HK-2 (cell line): ENCODE results near the gene HARBI1.
A peak's percentile ranks its signal among the peaks of the same experiment; 100 is the strongest.

Experiments
- DNase-seq: peaks from one replicate; pipeline ENCODE4 v3.0.0-alpha.2; 2018; ENCODE audit not compliant: unreplicated experiment

Gene HARBI1, protein sequence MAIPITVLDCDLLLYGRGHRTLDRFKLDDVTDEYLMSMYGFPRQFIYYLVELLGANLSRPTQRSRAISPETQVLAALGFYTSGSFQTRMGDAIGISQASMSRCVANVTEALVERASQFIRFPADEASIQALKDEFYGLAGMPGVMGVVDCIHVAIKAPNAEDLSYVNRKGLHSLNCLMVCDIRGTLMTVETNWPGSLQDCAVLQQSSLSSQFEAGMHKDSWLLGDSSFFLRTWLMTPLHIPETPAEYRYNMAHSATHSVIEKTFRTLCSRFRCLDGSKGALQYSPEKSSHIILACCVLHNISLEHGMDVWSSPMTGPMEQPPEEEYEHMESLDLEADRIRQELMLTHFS

DNA sequence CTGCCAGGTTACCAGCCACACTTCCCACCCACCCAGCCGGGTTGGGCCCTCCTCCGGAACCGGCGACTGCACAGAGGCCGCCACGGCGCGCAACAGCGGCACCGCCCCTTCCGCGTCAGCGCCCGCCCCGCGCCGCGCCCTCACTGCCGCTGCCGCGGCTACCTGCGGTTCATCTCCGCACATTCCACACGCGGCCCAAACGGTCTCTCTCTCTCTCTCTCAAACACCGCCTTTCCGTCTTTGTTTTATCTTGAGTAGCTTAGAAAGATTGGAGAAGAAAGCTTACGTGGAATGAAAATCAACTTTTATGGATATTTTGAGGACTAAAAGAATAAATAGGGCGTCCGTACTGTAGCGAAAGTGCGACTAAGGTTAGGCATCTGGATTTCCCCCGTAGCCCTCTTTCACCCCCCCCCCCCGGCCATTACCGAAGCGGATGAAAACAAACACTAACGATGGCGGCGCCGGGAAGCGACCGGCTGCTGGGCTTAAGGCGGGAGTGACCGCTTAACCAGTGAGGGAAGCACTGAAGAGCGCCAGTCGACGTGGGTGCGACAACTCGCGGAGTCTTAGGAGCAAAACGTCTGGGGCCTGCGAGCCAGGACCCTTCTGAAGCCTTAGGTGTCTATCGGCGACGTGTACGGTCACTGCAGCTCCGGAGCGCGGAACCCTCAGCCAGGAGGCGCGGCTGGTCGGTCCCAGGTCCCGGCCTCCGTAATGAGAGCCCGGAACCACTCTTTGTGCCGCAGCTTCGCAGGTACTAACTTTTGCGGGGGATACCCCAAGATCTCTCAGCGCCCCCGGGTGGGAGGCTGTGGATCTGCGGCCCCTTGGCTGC, at the start of gene HARBI1, which contains the start of gene ATG13:
HARBI1 (minus strand) TSS at position 94 of the 838 bp plus-strand sequence. CDS start 990 bp downstream, outside the sequence.
ATG13 (plus strand) TSS at position 420 of the 838 bp plus-strand sequence. CDS start 26,739 bp downstream, outside the sequence.
- DNase-seq, result peak; percentile 84

DNA sequence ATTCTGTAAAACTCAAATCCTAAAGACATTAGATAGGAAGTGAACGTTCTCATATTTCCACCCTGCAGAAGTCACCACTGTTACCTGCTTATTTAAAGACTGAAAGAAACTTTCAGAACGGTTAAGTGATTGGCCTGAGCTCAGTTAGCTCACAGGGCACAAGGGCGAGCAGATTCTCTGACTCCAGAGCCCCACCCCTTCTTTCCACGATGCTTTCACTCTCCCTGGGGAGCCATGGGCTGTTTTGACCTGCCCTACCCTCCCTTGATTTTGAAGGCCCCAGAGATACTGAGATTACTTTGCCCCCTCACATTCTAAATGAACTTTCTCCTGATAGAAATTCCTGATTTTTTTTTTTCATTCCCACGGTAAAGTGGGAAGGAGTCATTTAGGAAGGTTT, 49.5 kb upstream of the HARBI1 start:
- no peak for DNase-seq

DNA sequence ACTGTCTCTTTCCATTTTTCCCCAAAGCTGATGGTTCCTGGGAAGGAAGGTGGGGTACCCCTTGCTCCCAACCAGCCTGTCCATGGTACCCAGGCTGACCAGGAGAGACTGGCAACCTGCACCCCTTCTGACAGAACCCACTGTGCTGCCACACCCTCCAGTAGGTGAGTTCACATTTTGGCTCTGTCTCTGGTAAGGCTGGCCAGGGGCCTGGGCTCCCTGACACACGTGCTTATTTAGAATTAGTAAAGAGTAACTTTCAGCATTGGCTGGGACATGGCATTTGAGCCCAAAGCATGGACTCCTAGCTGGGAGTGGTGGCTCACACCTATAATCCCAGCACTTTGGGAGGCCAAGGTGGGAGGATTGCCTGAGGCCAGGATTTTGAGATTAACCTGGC, 48.3 kb upstream of the HARBI1 start:
- no peak for DNase-seq

DNA sequence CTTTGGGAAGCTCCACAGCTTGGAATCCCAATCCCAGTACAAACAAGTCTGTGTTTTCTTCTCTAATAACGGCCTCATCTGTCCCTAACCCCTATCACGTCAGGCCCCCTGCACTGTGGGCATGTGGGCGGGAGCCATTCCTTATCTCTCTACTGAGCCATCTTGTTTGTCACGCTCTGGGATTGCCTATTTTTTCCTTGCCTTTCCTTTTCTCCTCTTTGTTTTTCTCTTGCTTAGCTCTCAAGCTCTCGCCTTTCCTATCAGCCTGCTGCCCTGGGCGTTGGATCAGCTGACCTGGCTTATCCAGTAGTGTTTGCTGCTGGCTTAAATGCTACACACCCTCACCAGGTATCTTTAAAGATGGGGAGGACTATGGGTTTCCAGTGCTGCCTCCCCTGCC, 47.6 kb upstream of the HARBI1 start:
- no peak for DNase-seq

DNA sequence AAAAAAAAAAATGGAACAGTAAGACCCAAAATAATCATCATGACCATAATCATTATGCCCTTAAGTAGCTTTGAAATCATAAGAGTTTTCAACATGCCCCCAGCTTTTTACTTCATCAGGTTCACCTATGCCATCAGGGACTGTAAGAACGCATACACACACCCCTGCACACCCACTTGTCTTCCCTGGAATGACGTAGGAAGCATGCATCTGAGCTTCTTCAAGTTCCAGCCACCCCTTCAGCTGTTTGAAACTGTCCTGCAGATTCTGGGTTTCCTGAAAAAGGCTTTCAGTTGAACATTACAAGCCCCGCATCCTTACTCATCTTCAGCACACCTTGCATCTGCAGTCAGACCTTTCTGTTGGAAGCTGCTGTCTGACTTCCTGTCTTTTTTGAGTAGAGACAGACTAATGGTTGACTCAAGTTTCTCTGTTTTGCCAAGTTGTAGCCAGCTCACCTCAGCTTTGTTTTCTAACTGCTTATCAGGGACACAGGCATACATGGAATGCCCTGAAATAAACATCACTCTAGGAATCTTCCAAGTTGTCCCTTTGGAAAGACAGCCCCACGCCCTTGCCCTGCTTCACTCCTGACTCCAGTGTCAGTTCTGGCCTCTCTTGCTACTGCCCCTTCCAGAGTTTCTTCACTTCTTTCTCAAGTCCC, 46.4 kb upstream of the HARBI1 start:
- no peak for DNase-seq

DNA sequence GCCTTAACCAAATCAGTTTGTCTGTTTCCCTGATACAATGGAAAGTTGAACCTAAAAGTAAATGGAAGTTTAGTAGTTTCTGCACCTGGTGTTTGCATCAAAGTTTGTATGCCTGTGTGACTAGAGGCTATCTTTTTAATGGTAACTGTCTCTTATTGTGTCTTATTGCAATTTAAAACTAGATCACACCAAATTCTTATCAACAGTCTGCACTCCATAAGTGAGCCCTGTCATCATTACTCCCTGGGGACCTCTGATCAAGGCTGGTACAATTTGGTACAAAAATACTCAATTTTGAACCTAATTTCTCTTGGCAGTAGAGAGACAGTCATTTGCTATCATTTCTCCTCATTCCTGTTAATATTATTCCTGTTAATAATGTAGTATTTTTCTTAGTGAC, 45.3 kb upstream of the HARBI1 start:
- no peak for DNase-seq

DNA sequence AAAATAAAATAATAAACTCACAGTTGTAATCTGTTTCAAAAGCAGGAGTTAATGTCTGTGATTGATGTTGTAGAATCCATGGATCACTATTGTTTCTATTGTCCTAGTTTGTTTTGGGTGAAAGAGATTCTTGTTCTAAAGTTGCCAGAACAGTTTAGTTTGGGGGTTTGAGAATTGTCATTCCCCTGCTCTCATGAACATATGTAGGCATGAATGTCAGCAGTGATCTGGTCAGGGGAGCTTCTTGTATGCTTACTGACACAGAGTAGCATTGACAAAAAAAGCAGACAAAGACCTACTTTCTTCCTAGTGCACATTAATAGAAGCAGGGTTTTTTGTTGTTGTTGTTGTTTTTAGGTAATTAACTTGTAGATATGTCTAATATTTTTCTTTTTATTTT, 44.8 kb upstream of the HARBI1 start:
- no peak for DNase-seq

DNA sequence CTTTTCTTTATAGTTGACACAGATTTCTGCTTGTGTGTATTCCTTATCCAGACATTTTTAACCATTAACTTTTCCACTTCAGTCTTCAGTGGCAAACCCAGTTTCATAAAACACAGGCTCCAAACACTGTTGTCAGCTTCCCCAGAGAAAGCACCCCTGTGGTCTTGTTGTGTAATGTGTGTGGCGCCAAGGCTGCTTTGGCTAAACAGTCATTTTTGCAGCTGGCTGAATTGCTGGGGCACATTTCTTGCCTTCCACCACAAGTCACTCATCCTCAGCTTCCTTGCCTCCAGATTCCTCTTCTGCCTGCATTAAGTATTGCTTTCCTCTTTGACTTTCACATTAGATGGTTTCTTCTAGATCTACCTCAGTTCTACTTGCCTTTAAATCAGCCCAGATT, 42.9 kb upstream of the HARBI1 start:
- DNase-seq, result no peak

DNA sequence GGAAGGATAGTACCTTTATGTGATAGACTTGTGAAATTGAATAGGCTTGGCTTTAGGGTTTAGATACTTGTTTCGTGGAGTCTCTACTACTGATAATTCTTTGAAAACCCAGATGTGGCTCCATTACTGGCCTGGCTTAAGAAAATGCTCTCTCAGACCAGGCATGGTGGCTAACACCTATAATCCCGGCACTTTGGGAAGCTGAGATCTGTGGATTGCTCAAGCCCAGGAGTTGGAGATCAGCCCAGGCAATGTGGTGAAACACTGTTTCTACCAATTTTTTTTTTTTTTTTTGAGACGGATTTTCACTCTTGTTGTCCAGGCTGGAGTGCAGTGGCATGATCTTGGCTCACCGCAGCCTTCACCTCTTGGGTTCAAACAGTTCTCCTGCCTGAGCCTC, 41.2 kb upstream of the HARBI1 start:
- DNase-seq, result no peak

DNA sequence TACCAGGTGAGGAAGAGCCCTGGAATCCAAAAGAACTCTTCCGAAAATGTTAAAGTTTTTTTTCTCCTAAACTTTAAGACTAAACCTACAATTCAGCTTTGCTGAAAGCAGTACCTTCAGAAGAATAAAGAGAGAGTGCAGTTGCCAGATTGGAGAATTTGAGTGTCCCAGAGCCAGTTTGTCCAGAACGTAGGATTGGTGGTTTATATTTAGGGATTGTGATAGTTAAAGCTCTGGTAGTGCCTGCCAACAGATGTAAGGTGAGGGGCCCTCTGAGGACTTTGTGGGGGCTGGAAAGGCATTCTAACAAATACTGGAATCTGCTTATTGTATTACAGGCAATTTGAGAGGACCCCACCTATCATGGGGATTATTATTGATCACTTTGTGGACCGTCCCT, 40.2 kb upstream of the HARBI1 start:
- DNase-seq, result no peak

DNA sequence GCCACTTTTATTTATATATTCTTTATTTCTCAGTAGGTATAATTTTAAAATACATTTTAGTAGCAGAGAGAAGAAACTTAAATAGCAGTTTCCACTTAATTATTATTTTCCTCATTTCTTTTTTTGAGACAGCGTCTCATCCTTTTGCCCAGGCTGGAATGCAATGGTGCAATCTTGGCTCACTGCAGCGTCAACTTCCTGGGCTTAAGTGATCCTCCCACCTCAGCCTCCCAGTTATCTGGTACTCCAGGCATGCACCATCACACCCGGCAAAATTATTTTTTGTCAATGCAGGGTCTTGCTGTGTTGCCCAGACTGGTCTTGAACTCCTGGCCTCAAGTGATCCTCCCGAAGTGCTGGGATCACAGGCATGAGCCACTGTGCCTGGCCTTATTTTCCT, 38.6 kb upstream of the HARBI1 start:
- no peak for DNase-seq

DNA sequence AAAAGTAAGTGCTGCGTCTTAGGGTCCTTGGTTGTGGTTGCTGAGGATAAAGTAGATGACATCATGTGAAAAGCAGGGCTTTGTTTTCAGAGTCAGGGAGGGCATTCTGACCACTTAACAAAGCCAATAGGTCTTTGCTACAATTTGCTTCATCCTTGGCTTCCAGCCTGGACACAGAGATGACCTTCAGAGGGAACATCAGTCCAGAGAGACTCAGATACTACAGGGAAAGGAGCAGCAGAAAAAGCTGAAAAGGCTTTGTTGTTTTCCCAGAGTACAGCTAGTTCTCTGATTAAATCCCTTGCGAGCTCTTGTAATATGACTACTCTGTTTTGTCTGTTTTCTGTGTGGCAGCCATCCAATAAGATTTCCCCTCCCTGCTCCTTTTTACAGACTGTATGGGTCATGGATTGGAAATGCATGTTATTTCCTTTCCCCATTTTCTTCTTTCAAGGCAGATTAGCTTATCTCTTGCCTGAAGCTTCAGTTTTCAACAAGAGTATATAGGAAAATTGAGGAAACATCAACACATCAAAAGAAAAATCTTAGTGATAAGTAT, 32.2 kb upstream of the HARBI1 start:
- DNase-seq, result no peak

DNA sequence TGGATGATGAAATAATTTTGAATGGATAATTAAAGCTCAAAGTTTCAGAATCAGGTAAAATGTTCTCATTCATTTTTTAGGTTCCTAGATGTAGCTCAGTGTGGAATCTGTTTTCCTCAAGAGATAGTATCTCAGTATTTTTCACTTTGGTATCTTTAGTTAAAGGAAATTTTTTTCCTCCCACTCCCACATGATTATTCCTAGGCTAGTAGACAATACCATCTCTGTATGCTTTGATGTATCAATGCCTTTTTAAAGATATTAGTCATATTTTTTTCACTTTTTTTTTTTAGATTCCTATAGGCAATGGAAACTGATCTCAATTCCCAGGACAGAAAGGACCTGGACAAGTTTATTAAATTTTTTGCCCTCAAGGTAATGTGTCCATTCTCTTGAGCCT, 27.0 kb upstream of the HARBI1 start:
- no peak for DNase-seq

DNA sequence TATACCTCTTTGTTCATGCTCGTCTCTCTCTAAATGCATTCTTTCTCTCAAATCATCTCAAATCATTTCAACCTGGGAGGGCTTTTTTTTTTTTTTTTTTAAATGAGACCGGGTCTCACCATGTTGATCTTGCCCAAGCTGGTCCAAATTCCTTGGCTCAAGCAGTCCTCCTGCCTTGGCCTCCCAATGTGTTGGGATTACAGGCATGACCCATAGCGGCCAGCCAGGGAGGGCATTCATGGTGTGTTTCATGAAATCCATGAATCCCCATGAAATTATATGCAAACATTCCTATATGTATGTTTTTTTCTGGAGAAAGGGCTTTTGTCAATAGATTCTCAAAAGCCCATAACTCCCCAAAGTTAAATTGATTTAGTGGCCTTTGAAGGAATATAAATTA, 26.5 kb upstream of the HARBI1 start:
- no peak for DNase-seq

DNA sequence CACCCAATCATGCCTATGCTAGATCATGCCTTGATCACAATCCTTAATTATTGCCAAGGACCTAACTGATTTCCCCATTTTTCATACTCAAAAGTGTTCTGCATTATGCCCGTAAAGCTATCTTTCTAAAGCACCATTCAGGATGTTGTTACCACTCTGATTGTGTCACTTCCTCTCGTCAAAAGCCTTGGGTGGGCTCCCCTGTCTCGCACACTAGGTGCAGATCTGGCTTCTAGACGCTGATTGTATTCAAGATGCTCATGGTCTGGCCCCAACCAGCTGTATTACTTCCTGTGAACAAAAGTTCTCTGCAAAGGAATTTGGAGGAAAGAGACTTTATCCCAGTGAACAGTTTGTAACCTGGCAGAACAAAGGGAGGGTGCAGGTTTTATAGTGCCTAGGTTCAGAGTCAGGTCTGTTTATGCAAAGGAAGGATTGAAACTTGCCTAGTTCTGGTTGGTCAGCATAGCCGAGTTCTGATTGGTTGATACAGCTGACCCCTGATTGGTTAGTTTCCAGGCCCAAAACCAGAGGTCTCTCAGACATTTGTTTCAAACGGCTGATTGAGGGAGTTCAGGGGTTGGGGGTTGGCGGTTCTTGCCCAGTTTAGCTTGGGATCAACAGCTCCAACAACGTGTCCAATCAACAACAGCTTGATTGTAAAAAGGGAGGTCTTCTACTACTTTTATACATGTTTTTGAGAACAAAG, 25.8 kb upstream of the HARBI1 start:
- DNase-seq, result no peak

DNA sequence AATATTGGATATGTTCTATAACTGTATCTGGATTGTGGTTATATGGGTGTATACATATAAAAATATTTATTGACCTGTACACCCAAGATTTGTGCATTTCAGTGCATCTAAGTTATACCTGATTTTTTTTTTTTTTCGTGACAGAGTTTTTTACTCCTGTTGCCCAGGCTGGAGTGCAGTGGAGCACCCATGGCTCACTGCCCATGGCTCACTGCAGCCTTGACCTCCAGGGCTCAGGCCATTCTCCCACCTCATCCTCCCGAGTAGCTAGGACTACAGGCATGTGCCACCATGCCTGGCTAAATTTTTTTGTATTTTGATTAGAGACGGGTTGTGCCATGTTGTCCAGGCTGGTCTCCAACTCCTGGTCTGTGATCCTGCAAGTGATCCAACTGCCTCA, 24.6 kb upstream of the HARBI1 start:
- DNase-seq, result no peak

DNA sequence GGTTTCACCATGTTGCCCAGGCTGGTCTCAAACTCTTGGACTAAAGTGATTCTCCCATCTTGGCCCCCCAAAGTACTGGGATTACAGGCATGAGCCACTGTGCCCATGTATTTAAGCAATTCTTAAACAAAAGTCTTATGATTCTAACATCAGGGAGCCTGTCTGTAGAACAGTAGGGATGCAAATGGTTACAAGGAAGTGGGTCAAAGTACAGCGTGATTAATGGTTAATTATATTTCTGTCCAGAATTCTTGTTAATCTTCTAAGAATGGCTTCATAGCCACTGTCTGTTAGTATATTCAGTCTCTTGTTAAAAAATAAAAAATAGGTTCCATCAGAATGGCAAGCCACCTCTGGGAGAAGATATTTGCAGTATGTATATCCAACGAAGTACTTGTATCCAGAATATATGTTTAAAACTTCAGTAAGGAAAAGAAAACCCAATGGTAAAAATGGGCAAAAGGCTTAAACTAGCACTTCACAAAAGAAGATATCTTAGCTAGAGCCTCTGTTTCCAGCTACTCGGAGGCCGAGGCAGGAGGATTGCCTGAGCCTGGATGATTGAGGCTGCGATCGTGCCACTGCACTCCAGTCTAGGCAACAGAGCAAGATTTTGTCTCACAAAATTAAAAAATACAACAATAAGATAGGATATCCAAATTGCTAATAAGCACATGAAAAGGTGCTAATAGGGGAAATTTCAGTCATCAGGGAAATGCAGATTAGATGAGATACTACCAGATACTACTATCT, 23.2 kb upstream of the HARBI1 start:
- no peak for DNase-seq

DNA sequence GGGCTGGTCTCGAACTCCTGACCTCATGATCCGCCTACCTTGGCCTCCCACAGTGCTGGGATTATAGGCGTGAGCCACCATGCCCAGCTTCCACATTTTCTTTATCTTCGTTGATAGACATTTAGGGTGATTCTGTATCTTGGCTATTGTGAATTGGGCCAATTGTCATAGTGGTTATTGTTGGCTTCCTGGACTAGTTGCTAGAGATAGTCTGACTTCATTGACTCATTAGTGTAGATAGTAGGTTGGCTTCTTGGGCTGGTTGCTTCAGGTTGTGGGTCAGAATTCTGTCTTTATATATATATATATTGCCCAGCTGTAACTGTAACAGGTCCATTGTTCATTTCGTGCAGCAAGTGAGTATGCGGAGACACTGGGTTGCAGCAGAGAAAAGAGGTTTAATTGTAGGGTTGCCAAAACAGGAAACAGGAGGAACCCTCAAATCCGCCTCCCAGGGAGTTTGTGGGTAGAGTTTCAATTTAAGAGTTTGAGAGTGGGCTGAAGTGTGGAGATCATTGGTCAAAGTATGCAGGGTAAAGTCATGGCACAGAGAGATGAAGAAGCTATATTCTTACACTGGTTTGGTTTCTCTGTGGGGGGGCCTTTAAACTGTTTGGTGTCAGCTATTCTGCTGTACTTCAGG, 22.3 kb upstream of the HARBI1 start:
- no peak for DNase-seq

DNA sequence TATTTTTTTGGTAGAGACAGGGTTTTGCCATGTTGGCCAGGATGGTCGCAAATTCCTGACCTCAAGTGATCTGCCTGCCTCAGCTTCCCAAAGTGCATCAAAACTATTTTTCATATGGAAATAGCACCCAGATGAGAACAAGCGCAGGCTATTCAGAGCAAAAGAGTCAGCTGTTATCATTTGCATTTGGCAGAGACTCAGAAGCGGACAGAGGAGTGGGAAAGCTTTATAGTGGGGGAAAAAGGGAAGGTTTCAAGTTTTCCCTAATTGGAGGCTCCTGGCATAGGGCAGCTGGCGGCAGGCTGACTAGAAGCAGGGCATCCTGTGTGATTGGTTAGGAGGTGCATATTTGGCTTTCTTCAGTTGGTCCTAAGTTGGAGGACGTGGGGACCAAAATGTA, 20.5 kb upstream of the HARBI1 start:
- DNase-seq, result no peak

DNA sequence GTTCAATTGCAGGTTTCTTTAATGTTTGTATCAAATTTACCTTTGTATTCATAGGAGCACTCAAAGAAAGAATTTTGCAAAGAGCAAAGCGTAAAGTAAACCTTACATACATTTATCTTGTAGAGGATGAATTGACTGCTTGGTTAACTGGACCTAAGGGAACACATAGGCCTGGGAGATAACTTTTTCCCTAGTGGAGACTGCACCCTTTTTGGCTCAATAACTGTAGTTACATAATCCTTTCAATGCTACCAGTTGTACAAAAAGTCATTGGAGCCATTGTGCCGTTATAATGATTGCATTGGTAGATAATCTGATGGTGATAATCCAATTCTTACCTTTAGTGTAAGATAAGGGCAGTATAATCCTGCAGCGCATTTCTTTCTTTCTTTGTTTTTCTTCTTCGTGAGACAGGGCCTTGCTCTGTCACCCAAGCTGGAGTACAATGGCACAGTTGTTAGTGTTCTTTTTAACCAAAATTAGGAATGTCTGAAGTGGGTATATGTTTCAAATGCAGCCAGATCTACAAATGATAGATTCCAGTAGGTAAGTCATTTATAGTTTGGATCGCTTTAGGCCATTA, 18.6 kb upstream of the HARBI1 start:
- no peak for DNase-seq
